Stimulated activated CD8-positive, alpha-beta memory T cell treated with anti-CD3 and anti-CD28 coated beads, Interleukin-15, amount 100 ng/mL, for 1 hour (primary cell): ENCODE measurements around the gene CCP110.
A peak's percentile ranks its signal among the peaks of the same experiment; 100 is the strongest.

Experiments
- DNase-seq: peaks from one replicate; pipeline ENCODE4 v3.0.0-alpha.2; 2020; ENCODE audit warnings: low read depth

Gene CCP110

GRCh38 chr16:19549673-19550072 is 25.9 kb downstream of the CCP110 start:
- no peak for DNase-seq

- peak; percentile 90 for DNase-seq
Measured at GRCh38 chr16:19555186-19555937, 31.6 kb downstream of the CCP110 start, which contains the start of gene VPS35L. Gene VPS35L (plus strand): TSS chr16:19555703. CDS start chr16:19555730, 27 bp downstream.

GRCh38 chr16:19555938-19556771 is 32.4 kb downstream of the CCP110 start:
- no peak for DNase-seq

GRCh38 chr16:19559242-19559910 is 35.6 kb downstream of the CCP110 start:
- no peak for DNase-seq

GRCh38 chr16:19560078-19560477 is 36.3 kb downstream of the CCP110 start:
- no peak for DNase-seq

- DNase-seq = no peak
Measured at GRCh38 chr16:19563377-19563776, 39.6 kb downstream of the CCP110 start.

GRCh38 chr16:19566362-19566761 is 42.6 kb downstream of the CCP110 start:
- DNase-seq = no peak

- no peak for DNase-seq
Measured at GRCh38 chr16:19567560-19567959, 43.8 kb downstream of the CCP110 start.

- no peak for DNase-seq
Measured at GRCh38 chr16:19573997-19574396, 50.3 kb downstream of the CCP110 start.

GRCh38 chr16:19574615-19575014 is 50.9 kb downstream of the CCP110 start:
- no peak for DNase-seq

GRCh38 chr16:19578378-19578971 is 54.7 kb downstream of the CCP110 start:
- DNase-seq = no peak

GRCh38 chr16:19582050-19582831 is 58.5 kb downstream of the CCP110 start:
- DNase-seq = no peak

- no peak for DNase-seq
Measured at GRCh38 chr16:19583665-19584300, 60.0 kb downstream of the CCP110 start.

GRCh38 chr16:19588661-19589060 is 64.9 kb downstream of the CCP110 start:
- DNase-seq = no peak

- no peak for DNase-seq
Measured at GRCh38 chr16:19589106-19589505, 65.4 kb downstream of the CCP110 start.

- no peak for DNase-seq
Measured at GRCh38 chr16:19589771-19590302, 66.1 kb downstream of the CCP110 start.

- no peak for DNase-seq
Measured at GRCh38 chr16:19595043-19595767, 71.5 kb downstream of the CCP110 start.

- no peak for DNase-seq
Measured at GRCh38 chr16:19598805-19599510, 75.2 kb downstream of the CCP110 start.

- DNase-seq = no peak
Measured at GRCh38 chr16:19599968-19600716, 76.4 kb downstream of the CCP110 start.
